Measurements from ENCODE around the gene HGF.
"Not testable (repeated sequence)": the region's sequence is repeated elsewhere in the genome, so short reads cannot be mapped to it uniquely, and the experiment has no call there.

The HGF gene

GRCh38 chr7:81725003-81725811 lies 44.6 kb downstream of the HGF start:
- no peak for TF ChIP-seq CTCF (IDR thresholded peaks at IDR 0.05; ENCODE audit: control insufficient read depth, insufficient read depth, low read depth, low read length, missing control alignments)
- no peak for DNase-seq (ENCODE audit: low read depth)
- H3K4me3 ChIP-seq (ENCODE audit: control insufficient read depth, low read depth, low read length) = no peak overlapping the region

- not testable (repeated sequence) for H3K4me3 ChIP-seq (ENCODE audit: control insufficient read depth, low read depth, low read length); DNase-seq (ENCODE audit: low read depth)
These were observed 47.6 kb downstream of the HGF start for GRCh38 chr7:81722250-81722649.

GRCh38 chr7:81721437-81721836 lies 48.4 kb downstream of the HGF start:
- H3K4me3 ChIP-seq (ENCODE audit: control insufficient read depth, low read depth, low read length) = no peak overlapping the region
- no peak for DNase-seq (ENCODE audit: low read depth)
- TF ChIP-seq CTCF (IDR thresholded peaks at IDR 0.05; ENCODE audit: control insufficient read depth, insufficient read depth, low read depth, low read length, missing control alignments) = no peak

- TF ChIP-seq CTCF (IDR thresholded peaks at IDR 0.05; ENCODE audit: control insufficient read depth, insufficient read depth, low read depth, low read length, missing control alignments) = no peak
- DNase-seq (ENCODE audit: low read depth) = no peak
- no peak overlapping the region for H3K4me3 ChIP-seq (ENCODE audit: control insufficient read depth, low read depth, low read length)
These were observed 50.0 kb downstream of the HGF start for GRCh38 chr7:81719865-81720264.

GRCh38 chr7:81715984-81716588 lies 53.8 kb downstream of the HGF start:
- no peak overlapping the region for H3K4me3 ChIP-seq (ENCODE audit: control insufficient read depth, low read depth, low read length)
- peak; percentile 57 for TF ChIP-seq CTCF (IDR thresholded peaks at IDR 0.05; ENCODE audit: control insufficient read depth, insufficient read depth, low read depth, low read length, missing control alignments)
- DNase-seq (ENCODE audit: low read depth) = no peak

- TF ChIP-seq CTCF (IDR thresholded peaks at IDR 0.05; ENCODE audit: control insufficient read depth, insufficient read depth, low read depth, low read length, missing control alignments) = no peak
- H3K4me3 ChIP-seq (ENCODE audit: control insufficient read depth, low read depth, low read length) = no peak overlapping the region
- no peak for DNase-seq (ENCODE audit: low read depth)
These were observed 55.5 kb downstream of the HGF start for GRCh38 chr7:81714306-81714705.

- no peak overlapping the region for H3K4me3 ChIP-seq (ENCODE audit: control insufficient read depth, low read depth, low read length)
- TF ChIP-seq CTCF (IDR thresholded peaks at IDR 0.05; ENCODE audit: control insufficient read depth, insufficient read depth, low read depth, low read length, missing control alignments) = no peak
- DNase-seq (ENCODE audit: low read depth) = no peak
These were observed 59.1 kb downstream of the HGF start for GRCh38 chr7:81710751-81711150.
